Measurements from ENCODE around the gene STK11IP. TPM values are rescaled to one million over a fixed set of nuclear protein-coding genes. Genes with fewer than 3 reads are reported as not detected.

Gene STK11IP
- total and polyA plus RNA-seq, 2 of the 13 experiments (the other 11 are each of a cell fraction or from before 2014, with no cell fraction given) = 12.8 to 24.0 TPM

DNA sequence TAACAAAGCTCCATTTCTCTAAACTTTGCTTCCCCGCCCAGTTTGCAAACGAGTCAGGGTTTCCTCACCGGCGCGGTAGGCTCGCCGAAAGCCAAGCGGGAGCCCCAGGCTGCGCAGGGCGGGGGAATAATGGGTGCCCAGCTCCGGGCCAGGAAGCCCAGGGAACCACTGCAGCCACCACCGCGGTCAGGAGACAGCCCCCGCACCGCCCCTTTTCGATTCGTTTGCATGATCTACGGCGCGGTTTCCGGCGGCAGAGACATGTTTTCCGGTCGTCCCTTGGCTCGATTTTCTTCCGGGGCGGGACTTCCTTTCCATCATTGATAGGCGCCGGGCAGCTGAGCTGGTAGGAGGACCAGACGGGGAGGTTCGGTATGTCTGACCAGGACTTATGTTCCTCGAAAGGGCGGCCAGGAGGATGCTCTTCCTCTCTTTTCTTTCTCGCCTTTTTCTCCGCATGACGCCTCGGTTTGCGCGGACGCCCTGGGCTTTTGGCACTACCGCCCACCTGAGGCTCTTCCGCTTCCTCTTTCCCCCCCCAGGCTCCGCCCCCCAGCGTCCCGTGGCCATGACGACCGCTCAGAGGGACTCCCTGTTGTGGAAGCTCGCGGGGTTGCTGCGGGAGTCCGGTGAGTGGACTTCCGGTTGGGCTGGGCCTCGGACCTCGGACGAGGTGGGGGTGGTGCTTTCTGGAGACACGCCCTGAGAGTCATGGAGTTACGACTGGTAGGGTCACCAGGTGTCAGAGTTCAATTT lies at the start of gene STK11IP (continued):
- TF ChIP-seq, protein P1, sequence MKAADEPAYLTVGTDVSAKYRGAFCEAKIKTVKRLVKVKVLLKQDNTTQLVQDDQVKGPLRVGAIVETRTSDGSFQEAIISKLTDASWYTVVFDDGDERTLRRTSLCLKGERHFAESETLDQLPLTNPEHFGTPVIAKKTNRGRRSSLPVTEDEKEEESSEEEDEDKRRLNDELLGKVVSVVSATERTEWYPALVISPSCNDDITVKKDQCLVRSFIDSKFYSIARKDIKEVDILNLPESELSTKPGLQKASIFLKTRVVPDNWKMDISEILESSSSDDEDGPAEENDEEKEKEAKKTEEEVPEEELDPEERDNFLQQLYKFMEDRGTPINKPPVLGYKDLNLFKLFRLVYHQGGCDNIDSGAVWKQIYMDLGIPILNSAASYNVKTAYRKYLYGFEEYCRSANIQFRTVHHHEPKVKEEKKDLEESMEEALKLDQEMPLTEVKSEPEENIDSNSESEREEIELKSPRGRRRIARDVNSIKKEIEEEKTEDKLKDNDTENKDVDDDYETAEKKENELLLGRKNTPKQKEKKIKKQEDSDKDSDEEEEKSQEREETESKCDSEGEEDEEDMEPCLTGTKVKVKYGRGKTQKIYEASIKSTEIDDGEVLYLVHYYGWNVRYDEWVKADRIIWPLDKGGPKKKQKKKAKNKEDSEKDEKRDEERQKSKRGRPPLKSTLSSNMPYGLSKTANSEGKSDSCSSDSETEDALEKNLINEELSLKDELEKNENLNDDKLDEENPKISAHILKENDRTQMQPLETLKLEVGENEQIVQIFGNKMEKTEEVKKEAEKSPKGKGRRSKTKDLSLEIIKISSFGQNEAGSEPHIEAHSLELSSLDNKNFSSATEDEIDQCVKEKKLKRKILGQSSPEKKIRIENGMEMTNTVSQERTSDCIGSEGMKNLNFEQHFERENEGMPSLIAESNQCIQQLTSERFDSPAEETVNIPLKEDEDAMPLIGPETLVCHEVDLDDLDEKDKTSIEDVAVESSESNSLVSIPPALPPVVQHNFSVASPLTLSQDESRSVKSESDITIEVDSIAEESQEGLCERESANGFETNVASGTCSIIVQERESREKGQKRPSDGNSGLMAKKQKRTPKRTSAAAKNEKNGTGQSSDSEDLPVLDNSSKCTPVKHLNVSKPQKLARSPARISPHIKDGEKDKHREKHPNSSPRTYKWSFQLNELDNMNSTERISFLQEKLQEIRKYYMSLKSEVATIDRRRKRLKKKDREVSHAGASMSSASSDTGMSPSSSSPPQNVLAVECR (CRISPR knock-in tag; IDR thresholded peaks at IDR 0.05; ENCODE audit: borderline replicate concordance) = peak; percentile 99
- TF ChIP-seq ZNF761 (CRISPR knock-in tag; conservative IDR thresholded peaks at IDR 0.05) (0 out of 2 replicates have a peak, but pooled peaks have one; percentile 59), GABPA (IDR thresholded peaks at IDR 0.05; ENCODE audit: low read depth, low read length) (peak; percentile 77), GABPA (CRISPR knock-in tag; IDR thresholded peaks at IDR 0.05; ENCODE audit: low read depth) (peak; percentile 95), MATR3 (CRISPR knock-in tag; IDR thresholded peaks at IDR 0.05) (no peak), ZFP82 (CRISPR knock-in tag; IDR thresholded peaks at IDR 0.05; ENCODE audit: borderline replicate concordance) (no peak), HNRNPH1 (optimal IDR thresholded peaks at IDR 0.05; ENCODE audit: low read depth, low read length) (no peak), ZUFSP (CRISPR knock-in tag; IDR thresholded peaks at IDR 0.05; ENCODE audit: borderline replicate concordance) (no peak), CBX5 (CRISPR knock-in tag; IDR thresholded peaks at IDR 0.05; ENCODE audit: borderline replicate concordance) (peak; percentile 21; the same call in 1 of the 2 replicates), ZNF292 (CRISPR knock-in tag; IDR thresholded peaks at IDR 0.05; ENCODE audit: borderline replicate concordance, low read depth) (peak; percentile 58; the same call in 1 of the 2 replicates), FOXA1 (IDR thresholded peaks at IDR 0.05) (no peak), FOXA1 (CRISPR knock-in tag; IDR thresholded peaks at IDR 0.05) (no peak), RARG (CRISPR knock-in tag; IDR thresholded peaks at IDR 0.05; ENCODE audit: low read depth) (peak; percentile 47; the same call in 1 of the 2 replicates), ZNF552 (CRISPR knock-in tag; IDR thresholded peaks at IDR 0.05; ENCODE audit: borderline replicate concordance) (peak; percentile 67; the same call in 1 of the 2 replicates), YY1 (IDR thresholded peaks at IDR 0.05; ENCODE audit: insufficient read depth, insufficient replicate concordance, low read depth, low read length) (peak; percentile 87), ZSCAN22 (CRISPR knock-in tag; IDR thresholded peaks at IDR 0.05) (no peak), ZKSCAN1 (IDR thresholded peaks at IDR 0.05; ENCODE audit: low read length) (0 out of 2 replicates have a peak, but pooled peaks have one; percentile 32), ZNF10 (CRISPR knock-in tag; IDR thresholded peaks at IDR 0.05; ENCODE audit: borderline replicate concordance, low read depth) (no peak), RARA (CRISPR knock-in tag; IDR thresholded peaks at IDR 0.05) (peak; percentile 68), SMARCC2 (IDR thresholded peaks at IDR 0.05) (no peak), KLF9 (CRISPR knock-in tag; IDR thresholded peaks at IDR 0.05; ENCODE audit: low read depth) (no peak; the same call in 1 of the 2 replicates), ZNF30 (CRISPR knock-in tag; IDR thresholded peaks at IDR 0.05) (no peak), JARID2 (CRISPR knock-in tag; IDR thresholded peaks at IDR 0.05; ENCODE audit: insufficient replicate concordance) (peak; percentile 47)

Measured in HepG2 (cell line).